HEK293 (cell line): ENCODE measurements around the gene C6orf89.

Source experiments
- CTCF ChIA-PET: fragments of 350-600 bp; formaldehyde crosslinking; extraction: SDS; loops from one replicate; lab custom pipeline; 2021; ENCODE audit warnings: antibody characterized with exemption; lab: Yijun Ruan, JAX
- POLR2A ChIA-PET: fragments of 300-600 bp; formaldehyde crosslinking; extraction: SDS; loops from one replicate; lab custom pipeline; 2020; ENCODE audit warnings: antibody characterized with exemption, inconsistent platforms; lab: Yijun Ruan, JAX
- H3K27ac ChIP-seq: fragments of 200-500 bp; sonication (Bioruptor generic); 2 replicates; pipeline ENCODE4 v1.5.1; 2014; ENCODE audit warnings: low read depth, low read length, control low read depth, inconsistent platforms; ENCODE audit errors: extremely low read depth
- H3K36me3 ChIP-seq, 2 experiments: fragments of 200-500 bp in 1 of 2; sonication (Bioruptor generic) in 1 of 2; 1 replicate in 1 of 2; 2 replicates in 1 of 2; pipeline ENCODE4 v1.5.1; 2014 to 2017; ENCODE audit warnings: inconsistent platforms in 2 of 2, low read length in 2 of 2; ENCODE audit not compliant: control insufficient read depth in 2 of 2, insufficient read depth in 1 of 2
- H3K4me1 ChIP-seq: fragments of 200-500 bp; sonication (Bioruptor generic); 2 replicates; pipeline ENCODE4 v1.5.1; 2014; ENCODE audit warnings: mild to moderate bottlenecking, low read length, inconsistent platforms; ENCODE audit not compliant: control insufficient read depth, insufficient read depth
- H3K4me3 ChIP-seq: 2 replicates; pipeline ENCODE4 v1.5.1; 2011; ENCODE audit warnings: low read depth, mild to moderate bottlenecking, control low read depth, low read length, moderate library complexity
- H3K9me3 ChIP-seq: fragments of 200-500 bp; sonication (Bioruptor generic); 2 replicates; pipeline ENCODE4 v1.5.1; 2014; ENCODE audit warnings: low read depth, low read length, inconsistent platforms; ENCODE audit not compliant: control insufficient read depth, insufficient read depth
- EGR2 ChIP-seq: fragments of 450-650 bp; formaldehyde crosslinking; IDR thresholded peaks from 2 replicates; pipeline ENCODE4 v1.5.1; 2016; ENCODE audit warnings: low read depth, missing biosample characterization, missing genetic modification characterization
- PRDM1 ChIP-seq: fragments of 450-650 bp; formaldehyde crosslinking; IDR thresholded peaks from 2 replicates; pipeline ENCODE4; 2016; ENCODE audit warnings: missing biosample characterization, missing genetic modification characterization
- TSHZ1 ChIP-seq: fragments of 450-650 bp; formaldehyde crosslinking; IDR thresholded peaks from 2 replicates; pipeline ENCODE4 v1.5.1; 2016; ENCODE audit warnings: missing biosample characterization, missing genetic modification characterization, borderline replicate concordance
- ZBTB11 ChIP-seq: fragments of 450-650 bp; formaldehyde crosslinking; conservative IDR thresholded peaks from 2 replicates; pipeline ENCODE4 v1.5.1; 2016; ENCODE audit warnings: low read depth, missing biosample characterization, missing genetic modification characterization
- ZBTB17 ChIP-seq: fragments of 450-650 bp; formaldehyde crosslinking; IDR thresholded peaks from 2 replicates; pipeline ENCODE4 v1.5.1; 2016; ENCODE audit warnings: missing biosample characterization, missing genetic modification characterization
- ZFHX2 ChIP-seq: fragments of 450-650 bp; formaldehyde crosslinking; conservative IDR thresholded peaks from 2 replicates; pipeline ENCODE4 v1.5.1; 2016; ENCODE audit warnings: missing biosample characterization, missing genetic modification characterization
- ZNF16 ChIP-seq: fragments of 450-650 bp; formaldehyde crosslinking; IDR thresholded peaks from 2 replicates; pipeline ENCODE4 v1.5.1; 2016; ENCODE audit warnings: low read depth, missing biosample characterization, missing genetic modification characterization
- ZNF311 ChIP-seq: fragments of 450-650 bp; formaldehyde crosslinking; IDR thresholded peaks from 2 replicates; pipeline ENCODE4 v1.5.1; 2017; ENCODE audit warnings: missing biosample characterization, missing genetic modification characterization, borderline replicate concordance
- ZNF324 ChIP-seq: fragments of 450-650 bp; formaldehyde crosslinking; IDR thresholded peaks from 2 replicates; pipeline ENCODE4 v1.5.1; 2016; ENCODE audit warnings: missing biosample characterization, missing genetic modification characterization
- ZNF521 ChIP-seq: fragments of 450-650 bp; formaldehyde crosslinking; IDR thresholded peaks from 2 replicates; pipeline ENCODE4 v1.5.1; 2017; ENCODE audit warnings: missing biosample characterization, mild to moderate bottlenecking, missing genetic modification characterization
- ZNF544 ChIP-seq: fragments of 450-650 bp; formaldehyde crosslinking; IDR thresholded peaks from 2 replicates; pipeline ENCODE4 v1.5.0; 2017; ENCODE audit warnings: missing biosample characterization, missing genetic modification characterization
- ZNF654 ChIP-seq: fragments of 450-650 bp; formaldehyde crosslinking; IDR thresholded peaks from 2 replicates; pipeline ENCODE4 v1.5.1; 2016; ENCODE audit warnings: low read depth, missing biosample characterization, missing genetic modification characterization
- ZNF785 ChIP-seq: fragments of 450-650 bp; formaldehyde crosslinking; IDR thresholded peaks from 2 replicates; pipeline ENCODE4 v1.5.1; 2016; ENCODE audit warnings: missing biosample characterization, missing genetic modification characterization
- ZSCAN23 ChIP-seq: fragments of 450-650 bp; formaldehyde crosslinking; IDR thresholded peaks from 2 replicates; pipeline ENCODE4 v1.5.1; 2016; ENCODE audit warnings: missing biosample characterization, missing genetic modification characterization

Gene C6orf89

GRCh38 chr6:36908747-36909146 is 23.0 kb downstream of the C6orf89 start (continued):
- no peak for TF ChIP-seq ZBTB11 (tag by site-specific recombination)
- no peak for TF ChIP-seq ZNF324 (tag by site-specific recombination)
- TF ChIP-seq, all 188 proteins: peak for 2

- CTCF ChIA-PET = interaction anchor here (0.7 to 1.7 kb wide), 4 partner anchors 27 to 261 kb away, joined by 3 to 7 read pairs (median 5); partner anchors contain the start of gene C6orf89
These were observed 26.3 kb downstream of the C6orf89 start for GRCh38 chr6:36912030-36912454.

GRCh38 chr6:36912586-36912985 is 26.8 kb downstream of the C6orf89 start:
- no peaks in the 10 kb centered on the region for H3K4me1 ChIP-seq
- no peak overlapping the region for H3K27ac ChIP-seq
- CTCF ChIA-PET = interaction anchor here (0.6 to 4.1 kb wide), 6 partner anchors 27 to 260 kb away, joined by 3 to 19 read pairs (median 5); partner anchors contain the start of gene C6orf89
- H3K4me3 ChIP-seq = no peak overlapping the region
- H3K36me3 ChIP-seq = peaks cover 0 to 64% of the 10 kb centered on the region in 2 experiments
- TF ChIP-seq EGR2 (tag by site-specific recombination) (peak; percentile 67), ZNF16 (tag by site-specific recombination) (no peak), TSHZ1 (tag by site-specific recombination) (no peak), ZFHX2 (tag by site-specific recombination) (peak; percentile 49), ZNF521 (no peak), ZNF785 (tag by site-specific recombination) (no peak), ZNF544 (tag by site-specific recombination) (no peak), ZBTB17 (tag by site-specific recombination) (no peak), ZNF654 (no peak), ZSCAN23 (no peak)
- H3K9me3 ChIP-seq = no peaks in the 10 kb centered on the region
- POLR2A ChIA-PET = no interaction called here

More at GRCh38 chr6:36912030-36912454, 26.3 kb downstream of the C6orf89 start:
- Histone ChIP-seq H3K36me3 (peaks cover 0 to 61% of the 10 kb centered on the region in 2 experiments), H3K4me3 (no peak overlapping the region), H3K9me3 (no peaks in the 10 kb centered on the region), H3K4me1 (no peaks in the 10 kb centered on the region), H3K27ac (no peak overlapping the region)
- POLR2A ChIA-PET = no interaction called here
- TF ChIP-seq PRDM1 (tag by site-specific recombination) (peak; percentile 69), ZNF311 (tag by site-specific recombination) (no peak)
